HCT116 (cell line): ENCODE measurements around the gene REEP5. TPM values are rescaled to one million over a fixed set of nuclear protein-coding genes. Genes with fewer than 3 reads are reported as not detected.

ENCODE experiments used
- ATAC-seq: fragments of 200-7000 bp; cut with Tn5 transposase; 2 replicates; pipeline ENCODE4 v1.9.1; 2020; ENCODE audit warnings: mild to moderate bottlenecking, moderate library complexity
- BruUV-seq: library from RNA; stranded (reverse); fragments of 400-500 nt; replicated peaks from 2 replicates; lab custom pipeline; 2021; lab: Mats Ljungman, UMichigan
- CTCF ChIA-PET: fragments of 300-600 bp; sonication (Branson Sonifier 250); formaldehyde crosslinking; loops from one replicate; lab custom pipeline; 2021; ENCODE audit warnings: antibody characterized with exemption; lab: Charles Lee
- POLR2A ChIA-PET: fragments of 300-600, 350-600 bp; sonication (Branson Sonifier 250); formaldehyde crosslinking; loops from one replicate; lab custom pipeline; 2021; ENCODE audit warnings: antibody characterized with exemption; lab: Charles Lee
- RAD21 ChIA-PET, 2 experiments: fragments of 300-600 bp; sonication (Branson Sonifier 250); formaldehyde crosslinking; loops; one replicate each; lab custom pipeline; 2023; ENCODE audit warnings: low total read pairs in 2 of 2; ENCODE audit not compliant: uncharacterized antibody in 2 of 2, unreplicated experiment in 2 of 2, low non-redundant PET in 1 of 2; lab: Charles Lee
- DNase-seq: peaks from one replicate; pipeline ENCODE4 v3.0.0-alpha.2; 2010; ENCODE audit warnings: low read depth, low spot score
- H2AFZ ChIP-seq: fragments of 200-600 bp; shearing (Covaris generic), sonication (generic); 2 replicates; pipeline ENCODE4 v1.6.1; 2017; ENCODE audit warnings: low read depth, mixed run types, mixed read lengths, antibody characterized with exemption, low read length; ENCODE audit not compliant: poor library complexity, severe bottlenecking
- H3K27ac ChIP-seq: 2 replicates; pipeline ENCODE4 v1.5.1; 2012; ENCODE audit warnings: low read depth, low read length
- H3K27me3 ChIP-seq: fragments of 200-600 bp; sonication (generic); 2 replicates; pipeline ENCODE4 v1.6.1; 2016; ENCODE audit warnings: mixed run types, low read length, mixed read lengths; ENCODE audit not compliant: insufficient read depth
- H3K36me3 ChIP-seq, 2 experiments: fragments of 200-500 bp in 1 of 2; fragments of 200-600 bp in 1 of 2; sonication (Bioruptor generic) in 1 of 2; sonication (generic) in 1 of 2; 2 replicates each; pipeline versions ENCODE4 v1.5.1 to v1.6.1; 2014 to 2016; ENCODE audit warnings: low read length in 2 of 2, inconsistent platforms in 1 of 2, mixed read lengths in 1 of 2, mixed run types in 1 of 2; ENCODE audit not compliant: insufficient read depth in 2 of 2, control insufficient read depth in 1 of 2
- H3K4me1 ChIP-seq, 2 experiments: fragments of 200-600 bp in 1 of 2; sonication (generic) in 1 of 2; 2 replicates each; pipeline versions ENCODE4 v1.5.1 to v1.6.1; 2012 to 2017; ENCODE audit warnings: low read length in 2 of 2, inconsistent platforms in 1 of 2, mild to moderate bottlenecking in 1 of 2, mixed read lengths in 1 of 2, mixed run types in 1 of 2, moderate library complexity in 1 of 2; ENCODE audit not compliant: insufficient read depth in 2 of 2, control insufficient read depth in 1 of 2
- H3K4me2 ChIP-seq: fragments of 200-600 bp; sonication (generic); 2 replicates; pipeline ENCODE4 v1.6.1; 2017; ENCODE audit warnings: mixed run types, low read length, mixed read lengths
- H3K4me3 ChIP-seq, 2 experiments: fragments of 200-600 bp in 1 of 2; sonication (generic) in 1 of 2; replicated peaks in 1 of 2; 2 replicates each; pipeline ENCODE4 v1.5.1; 2011 to 2016; ENCODE audit warnings: low read length in 2 of 2, control low read depth in 1 of 2, low read depth in 1 of 2, mild to moderate bottlenecking in 1 of 2, mixed read lengths in 1 of 2, mixed run types in 1 of 2
- H3K79me2 ChIP-seq: fragments of 200-600 bp; sonication (generic); 2 replicates; pipeline ENCODE4 v1.6.1; 2017; ENCODE audit warnings: mild to moderate bottlenecking, mixed run types, low read length, moderate library complexity, mixed read lengths; ENCODE audit not compliant: insufficient read depth
- H3K9ac ChIP-seq: fragments of 200-600 bp; sonication (generic); 2 replicates; pipeline ENCODE4 v1.6.1; 2016; ENCODE audit warnings: low read length, mixed read lengths
- H3K9me2 ChIP-seq: fragments of 200-600 bp; sonication (generic), shearing (Covaris generic); 2 replicates; pipeline ENCODE4 v1.6.1; 2017; ENCODE audit warnings: mixed run types, mild to moderate bottlenecking, moderate library complexity; ENCODE audit not compliant: insufficient read depth
- H3K9me3 ChIP-seq, 2 experiments: fragments of 200-500 bp in 1 of 2; fragments of 200-600 bp in 1 of 2; sonication (Bioruptor generic) in 1 of 2; sonication (generic) in 1 of 2; 2 replicates each; pipeline ENCODE4 v1.6.1; 2014 to 2017; ENCODE audit warnings: low read length in 2 of 2, mixed read lengths in 2 of 2, inconsistent platforms in 1 of 2, low read depth in 1 of 2, mild to moderate bottlenecking in 1 of 2, mixed run types in 1 of 2, moderate library complexity in 1 of 2; ENCODE audit not compliant: control insufficient read depth in 1 of 2, insufficient read depth in 1 of 2
- H4K20me1 ChIP-seq: fragments of 200-600 bp; sonication (generic), shearing (Covaris generic); 2 replicates; pipeline ENCODE4 v1.6.1; 2017; ENCODE audit warnings: mixed run types, mild to moderate bottlenecking, moderate library complexity; ENCODE audit not compliant: insufficient read depth
- CBX3 ChIP-seq: IDR thresholded peaks from 2 replicates; pipeline ENCODE4 v1.6.1; 2012; ENCODE audit warnings: low read depth
- EGR1 ChIP-seq: IDR thresholded peaks from 2 replicates; pipeline ENCODE4 v1.6.1; 2012; ENCODE audit warnings: low read depth
- ELF1 ChIP-seq: IDR thresholded peaks from 2 replicates; pipeline ENCODE4 v1.6.1; 2012; ENCODE audit warnings: low read depth, borderline replicate concordance
- JUND ChIP-seq: IDR thresholded peaks from 2 replicates; pipeline ENCODE4 v1.6.1; 2012
- POLR2A ChIP-seq: IDR thresholded peaks from 2 replicates; pipeline ENCODE4 v1.7.0; 2011; ENCODE audit warnings: borderline replicate concordance; ENCODE audit not compliant: insufficient read depth, insufficient read length; ENCODE audit errors: extremely low read depth
- POLR2AphosphoS5 ChIP-seq: IDR thresholded peaks from 2 replicates; pipeline ENCODE4 v1.6.1; 2011; ENCODE audit warnings: mild to moderate bottlenecking, low read depth, low read length, moderate library complexity
- RAD21 ChIP-seq: IDR thresholded peaks from 2 replicates; pipeline ENCODE4 v1.6.1; 2012; ENCODE audit warnings: low read depth, mild to moderate bottlenecking
- SIN3A ChIP-seq: IDR thresholded peaks from 2 replicates; pipeline ENCODE4 v1.6.1; 2012; ENCODE audit warnings: low read depth
- SRF ChIP-seq: IDR thresholded peaks from 2 replicates; pipeline ENCODE4 v1.6.1; 2012; ENCODE audit warnings: low read depth
- TCF7L2 ChIP-seq: IDR thresholded peaks from 2 replicates; pipeline ENCODE4 v1.7.0; 2011; ENCODE audit warnings: borderline replicate concordance, inconsistent platforms; ENCODE audit not compliant: insufficient read depth, insufficient read length; ENCODE audit errors: extremely low read depth
- ZFX ChIP-seq: fragments of 450-650 bp; IDR thresholded peaks from 2 replicates; pipeline ENCODE4 v1.6.1; 2017
- ZNF274 ChIP-seq: fragments of 200-500 bp; sonication (Bioruptor generic); IDR thresholded peaks from 2 replicates; pipeline ENCODE4 v1.6.1; 2014; ENCODE audit warnings: mild to moderate bottlenecking, low read depth, low read length, inconsistent platforms
- intact Hi-C: fragments of 100-400 bp; cut with micrococcal nuclease; formaldehyde crosslinking; loops from 2 replicates; pipeline ENCODE4 v1.10.0; 2022
- total RNA-seq: library from RNA; stranded (reverse); gene quantifications from one replicate; pipeline ENCODE4 v1.2.1, GENCODE V29; 2021; ENCODE audit not compliant: unreplicated experiment
- TF ChIP-seq, protein P1 (sequence below), 3 experiments: fragments of 200-600 bp in 1 of 3; sonication (generic) in 1 of 3; IDR thresholded peaks in 2 of 3; conservative IDR thresholded peaks in 1 of 3; 2 replicates each; pipeline ENCODE4 v1.5.1; 2012 to 2017; ENCODE audit warnings: low read depth in 2 of 3, low read length in 2 of 3, antibody characterized with exemption in 1 of 3, borderline replicate concordance in 1 of 3, control low read depth in 1 of 3, mild to moderate bottlenecking in 1 of 3, mixed read lengths in 1 of 3, mixed run types in 1 of 3, moderate library complexity in 1 of 3; ENCODE audit not compliant: insufficient read depth in 1 of 3
- TF ChIP-seq, protein P2 (sequence below): IDR thresholded peaks from 2 replicates; pipeline ENCODE4 v1.6.1; 2012
- TF ChIP-seq, protein P3 (sequence below): IDR thresholded peaks from 2 replicates; pipeline ENCODE4 v1.6.1; 2011; ENCODE audit warnings: mild to moderate bottlenecking, low read length, moderate library complexity; ENCODE audit not compliant: insufficient replicate concordance; ENCODE audit errors: extremely low read depth

The REEP5 gene
- total RNA-seq, 1 experiment from 2014 or later: 71.7 TPM

DNA sequence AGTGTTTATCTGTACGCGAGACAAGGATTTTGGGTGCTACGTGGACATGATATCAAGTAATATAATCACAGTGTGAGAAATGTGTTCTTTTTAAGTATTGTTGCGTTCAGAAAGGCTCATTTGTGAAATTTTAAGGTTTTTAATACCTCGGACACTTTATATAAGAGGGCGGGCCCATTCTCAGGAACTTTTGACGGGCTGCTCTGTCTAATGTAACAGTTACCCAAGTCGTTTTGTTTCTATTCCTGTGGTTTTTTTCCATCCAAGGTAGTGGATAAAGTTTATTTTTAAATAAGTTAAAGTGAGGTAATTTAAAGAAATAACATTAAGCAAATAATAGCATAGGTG lies 60.4 kb downstream of the REEP5 start:
- Histone ChIP-seq H3K9ac (peak overlapping the region; percentile 82), H2AFZ (no peak overlapping the region), H3K4me2 (peak overlapping the region; percentile 85), H3K36me3 (peaks cover 21 to 30% of the 10 kb centered on the region in 2 experiments), H3K4me1 (peaks cover 8 to 22% of the 10 kb centered on the region in 2 experiments), H3K27me3 (no peaks in the 10 kb centered on the region), H3K9me3 (no peaks in the 10 kb centered on the region), H3K79me2 (peaks cover 49% of the 10 kb centered on the region), H3K27ac (peak overlapping the region; percentile 58)
- DNase-seq (no peak), ATAC-seq (no peak)
- CTCF ChIA-PET: no interaction called here
- TF ChIP-seq ZFX: peak; percentile 45; the same call in 1 of the 2 replicates
- TF ChIP-seq, protein P1, sequence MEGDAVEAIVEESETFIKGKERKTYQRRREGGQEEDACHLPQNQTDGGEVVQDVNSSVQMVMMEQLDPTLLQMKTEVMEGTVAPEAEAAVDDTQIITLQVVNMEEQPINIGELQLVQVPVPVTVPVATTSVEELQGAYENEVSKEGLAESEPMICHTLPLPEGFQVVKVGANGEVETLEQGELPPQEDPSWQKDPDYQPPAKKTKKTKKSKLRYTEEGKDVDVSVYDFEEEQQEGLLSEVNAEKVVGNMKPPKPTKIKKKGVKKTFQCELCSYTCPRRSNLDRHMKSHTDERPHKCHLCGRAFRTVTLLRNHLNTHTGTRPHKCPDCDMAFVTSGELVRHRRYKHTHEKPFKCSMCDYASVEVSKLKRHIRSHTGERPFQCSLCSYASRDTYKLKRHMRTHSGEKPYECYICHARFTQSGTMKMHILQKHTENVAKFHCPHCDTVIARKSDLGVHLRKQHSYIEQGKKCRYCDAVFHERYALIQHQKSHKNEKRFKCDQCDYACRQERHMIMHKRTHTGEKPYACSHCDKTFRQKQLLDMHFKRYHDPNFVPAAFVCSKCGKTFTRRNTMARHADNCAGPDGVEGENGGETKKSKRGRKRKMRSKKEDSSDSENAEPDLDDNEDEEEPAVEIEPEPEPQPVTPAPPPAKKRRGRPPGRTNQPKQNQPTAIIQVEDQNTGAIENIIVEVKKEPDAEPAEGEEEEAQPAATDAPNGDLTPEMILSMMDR (IDR thresholded peaks at IDR 0.05 in 2 of 3, conservative IDR thresholded peaks at IDR 0.05 in 1 of 3; ENCODE audit: borderline replicate concordance in 1 of 3, insufficient read depth in 1 of 3, low read depth in 2 of 3, low read length in 2 of 3): no peak
- TF ChIP-seq, all 23 proteins: peak for 1
- H3K9me2 ChIP-seq: no peaks in the 10 kb centered on the region
- BruUV-seq: TSS peak; percentile 61
- intact Hi-C loops: no loop called here
- ChIA-PET POLR2A (interaction anchor here (0.6 to 1.6 kb wide), 2 partner anchors 17 to 697 kb away, joined by 3 to 4 read pairs; no protein-coding TSS in a partner anchor), RAD21 (no interaction called here)
- no peaks in the 10 kb centered on the region; the same call in 1 of the 2 replicates for H4K20me1 ChIP-seq
- peak overlapping the region; percentile 80 to 99 for H3K4me3 ChIP-seq

DNA sequence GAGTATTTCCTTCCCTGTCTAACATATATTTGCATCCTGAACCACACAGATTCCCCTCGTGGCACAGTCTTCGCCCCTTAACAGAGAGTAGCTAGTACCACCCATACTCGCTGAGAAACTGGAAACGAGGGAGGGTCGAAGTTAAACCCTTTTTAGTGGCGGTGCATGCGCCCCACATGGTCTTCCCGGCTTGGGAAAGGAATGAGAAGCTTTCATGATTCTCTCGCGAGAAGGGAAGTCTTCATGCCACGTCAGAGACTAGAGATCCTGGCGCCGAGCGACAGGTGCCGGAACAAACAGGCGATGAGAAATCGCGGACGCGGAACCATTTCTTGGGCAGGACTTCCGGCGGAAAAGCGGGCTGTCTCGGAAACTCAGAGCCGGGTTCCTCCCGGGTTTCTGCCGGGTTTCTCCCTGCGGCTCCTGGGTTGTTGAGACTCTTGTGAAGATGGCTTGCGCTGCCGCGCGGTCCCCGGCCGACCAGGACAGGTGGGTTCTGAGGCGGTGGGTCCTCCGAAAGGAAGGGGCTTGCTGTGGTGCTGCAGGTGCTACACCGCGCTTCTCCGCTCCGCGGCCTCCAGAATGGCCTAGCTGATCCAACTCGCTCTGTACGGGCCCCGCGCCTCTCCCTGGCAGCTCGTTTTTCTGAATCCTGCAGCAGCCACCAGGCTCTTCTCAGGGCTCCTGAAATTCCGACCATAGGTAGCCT lies 60.9 kb downstream of the REEP5 start, which contains the start of gene SRP19:
SRP19 (plus strand) TSS at position 359 of the 709 bp plus-strand sequence; CDS start at position 449, 90 bp downstream.
- Histone ChIP-seq H2AFZ (peak within 1 kb of the TSS; percentile 69), H3K4me3 (peak within 1 kb of the TSS; percentile 80 to 99), H3K4me2 (peak within 1 kb of the TSS; percentile 85), H3K9me2 (no peaks in the 10 kb centered on the region), H3K9ac (peak within 1 kb of the TSS; percentile 82), H3K9me3 (no peaks in the 10 kb centered on the region), H4K20me1 (no peaks in the 10 kb centered on the region; the same call in 1 of the 2 replicates), H3K36me3 (peaks cover 19 to 27% of the 10 kb centered on the region in 2 experiments), H3K27ac (peak within 1 kb of the TSS; percentile 58), H3K4me1 (peaks cover 8 to 22% of the 10 kb centered on the region in 2 experiments), H3K79me2 (peaks cover 43% of the 10 kb centered on the region), H3K27me3 (no peaks in the 10 kb centered on the region)
- POLR2A ChIA-PET: interaction anchor here (0.6 to 1.6 kb wide), 9 partner anchors 10 to 696 kb away, joined by 3 to 5 read pairs (median 3); partner anchors contain the start of gene DCP2
- RAD21 ChIA-PET: no interaction called here
- peak; percentile 95 for ATAC-seq
- CTCF ChIA-PET: interaction anchor here (1.3 kb wide), 1 partner anchor 13 kb away, joined by 8 read pairs; no protein-coding TSS in a partner anchor
- peak; percentile 96 for DNase-seq
- intact Hi-C loops: no loop called here
- BruUV-seq: no TSS peak
- TF ChIP-seq JUND: no peak
- peak; percentile 33 for TF ChIP-seq TCF7L2
- TF ChIP-seq RAD21: no peak
- TF ChIP-seq, protein P2, sequence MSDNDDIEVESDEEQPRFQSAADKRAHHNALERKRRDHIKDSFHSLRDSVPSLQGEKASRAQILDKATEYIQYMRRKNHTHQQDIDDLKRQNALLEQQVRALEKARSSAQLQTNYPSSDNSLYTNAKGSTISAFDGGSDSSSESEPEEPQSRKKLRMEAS: peak; percentile 99
- TF ChIP-seq ZFX: peak; percentile 86
- peak; percentile 82 for TF ChIP-seq POLR2A
- TF ChIP-seq SIN3A: peak; percentile 75; the same call in 1 of the 2 replicates
- no peak for TF ChIP-seq ZNF274
- peak; percentile 81 for TF ChIP-seq POLR2AphosphoS5
- TF ChIP-seq CBX3: peak; percentile 85
- TF ChIP-seq ELF1: peak; percentile 34; the same call in 1 of the 2 replicates
- peak; percentile 68 for TF ChIP-seq SRF
- TF ChIP-seq, protein P3, sequence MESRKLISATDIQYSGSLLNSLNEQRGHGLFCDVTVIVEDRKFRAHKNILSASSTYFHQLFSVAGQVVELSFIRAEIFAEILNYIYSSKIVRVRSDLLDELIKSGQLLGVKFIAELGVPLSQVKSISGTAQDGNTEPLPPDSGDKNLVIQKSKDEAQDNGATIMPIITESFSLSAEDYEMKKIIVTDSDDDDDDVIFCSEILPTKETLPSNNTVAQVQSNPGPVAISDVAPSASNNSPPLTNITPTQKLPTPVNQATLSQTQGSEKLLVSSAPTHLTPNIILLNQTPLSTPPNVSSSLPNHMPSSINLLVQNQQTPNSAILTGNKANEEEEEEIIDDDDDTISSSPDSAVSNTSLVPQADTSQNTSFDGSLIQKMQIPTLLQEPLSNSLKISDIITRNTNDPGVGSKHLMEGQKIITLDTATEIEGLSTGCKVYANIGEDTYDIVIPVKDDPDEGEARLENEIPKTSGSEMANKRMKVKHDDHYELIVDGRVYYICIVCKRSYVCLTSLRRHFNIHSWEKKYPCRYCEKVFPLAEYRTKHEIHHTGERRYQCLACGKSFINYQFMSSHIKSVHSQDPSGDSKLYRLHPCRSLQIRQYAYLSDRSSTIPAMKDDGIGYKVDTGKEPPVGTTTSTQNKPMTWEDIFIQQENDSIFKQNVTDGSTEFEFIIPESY: peak; percentile 97
- no peak for TF ChIP-seq EGR1
